Measurements from ENCODE around the gene RELA.

DNA sequence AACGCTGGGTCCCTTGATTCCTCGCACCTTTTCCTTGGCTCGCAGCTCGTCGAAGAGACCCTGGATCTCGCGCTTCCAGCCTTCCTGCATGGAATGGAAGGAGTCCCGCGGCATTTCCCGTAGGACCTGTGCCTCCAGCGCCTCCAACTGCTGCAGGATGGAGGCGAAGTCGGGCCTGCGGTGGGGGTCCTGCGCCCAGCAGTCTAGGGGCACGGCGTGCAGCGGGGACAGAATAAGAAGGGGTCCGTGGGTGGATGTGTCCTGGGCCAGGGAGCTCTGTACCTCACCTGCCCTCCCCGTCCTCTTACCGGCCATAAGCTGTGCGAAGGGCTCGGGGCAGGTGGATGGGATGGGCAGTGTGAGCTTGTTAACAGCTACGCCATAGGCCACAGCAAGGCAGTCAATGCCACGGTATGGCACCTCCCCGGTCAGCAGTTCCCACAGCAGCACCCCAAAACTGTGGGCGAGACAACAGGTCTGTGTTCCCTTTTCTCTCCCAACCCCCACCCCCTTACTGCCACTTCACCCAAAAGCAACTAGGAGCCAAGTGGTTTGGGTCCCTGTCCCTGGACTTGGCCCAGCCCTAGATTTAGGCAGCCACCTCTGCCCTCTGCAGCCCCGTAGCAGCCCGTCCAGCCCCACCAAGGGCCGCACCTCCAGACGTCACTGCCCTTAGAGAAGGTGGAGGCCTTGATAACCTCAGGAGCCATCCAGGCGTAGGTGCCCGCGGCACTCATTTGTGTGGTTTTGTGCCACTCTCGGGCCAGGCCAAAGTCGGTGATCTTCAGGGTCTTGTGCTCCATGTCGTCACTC lies 54.9 kb downstream of the RELA start:
- TF ChIP-seq, protein P1, sequence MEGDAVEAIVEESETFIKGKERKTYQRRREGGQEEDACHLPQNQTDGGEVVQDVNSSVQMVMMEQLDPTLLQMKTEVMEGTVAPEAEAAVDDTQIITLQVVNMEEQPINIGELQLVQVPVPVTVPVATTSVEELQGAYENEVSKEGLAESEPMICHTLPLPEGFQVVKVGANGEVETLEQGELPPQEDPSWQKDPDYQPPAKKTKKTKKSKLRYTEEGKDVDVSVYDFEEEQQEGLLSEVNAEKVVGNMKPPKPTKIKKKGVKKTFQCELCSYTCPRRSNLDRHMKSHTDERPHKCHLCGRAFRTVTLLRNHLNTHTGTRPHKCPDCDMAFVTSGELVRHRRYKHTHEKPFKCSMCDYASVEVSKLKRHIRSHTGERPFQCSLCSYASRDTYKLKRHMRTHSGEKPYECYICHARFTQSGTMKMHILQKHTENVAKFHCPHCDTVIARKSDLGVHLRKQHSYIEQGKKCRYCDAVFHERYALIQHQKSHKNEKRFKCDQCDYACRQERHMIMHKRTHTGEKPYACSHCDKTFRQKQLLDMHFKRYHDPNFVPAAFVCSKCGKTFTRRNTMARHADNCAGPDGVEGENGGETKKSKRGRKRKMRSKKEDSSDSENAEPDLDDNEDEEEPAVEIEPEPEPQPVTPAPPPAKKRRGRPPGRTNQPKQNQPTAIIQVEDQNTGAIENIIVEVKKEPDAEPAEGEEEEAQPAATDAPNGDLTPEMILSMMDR (IDR thresholded peaks at IDR 0.05), result no peak
- no peak for TF ChIP-seq POLR2A (IDR thresholded peaks at IDR 0.05)

Measured in lower leg skin (tissue), 3 donors.